ENCODE results near the gene TBCK. TPM values are rescaled to one million over a fixed set of nuclear protein-coding genes. Genes with fewer than 3 reads are reported as not detected.

TBCK gene
- total RNA-seq, 1 experiment from 2014 or later = 28.6 TPM

GRCh38 chr4:106365613-106366012 lies 49.6 kb upstream of the TBCK start:
- Mint-ChIP-seq H3K4me3 (no peak overlapping the region), H3K27ac (no peak overlapping the region), H3K9me3 (no peaks in the 10 kb centered on the region), H3K36me3 (no peaks in the 10 kb centered on the region), H3K4me1 (peaks cover 12% of the 10 kb centered on the region), H3K27me3 (ENCODE audit: low read depth) (no peaks in the 10 kb centered on the region)
- POLR2A ChIA-PET = no interaction called here
- TF ChIP-seq TCF7 (CRISPR knock-in tag; IDR thresholded peaks at IDR 0.05; ENCODE audit: low read depth) = no peak
- peak; percentile 25; the same call in 1 of the 2 replicates for TF ChIP-seq GABPB1 (CRISPR knock-in tag; IDR thresholded peaks at IDR 0.05)
- CTCF ChIA-PET = no interaction called here
- ATAC-seq (no peak), DNase-seq (ENCODE audit: low spot score) (no peak)

DNA sequence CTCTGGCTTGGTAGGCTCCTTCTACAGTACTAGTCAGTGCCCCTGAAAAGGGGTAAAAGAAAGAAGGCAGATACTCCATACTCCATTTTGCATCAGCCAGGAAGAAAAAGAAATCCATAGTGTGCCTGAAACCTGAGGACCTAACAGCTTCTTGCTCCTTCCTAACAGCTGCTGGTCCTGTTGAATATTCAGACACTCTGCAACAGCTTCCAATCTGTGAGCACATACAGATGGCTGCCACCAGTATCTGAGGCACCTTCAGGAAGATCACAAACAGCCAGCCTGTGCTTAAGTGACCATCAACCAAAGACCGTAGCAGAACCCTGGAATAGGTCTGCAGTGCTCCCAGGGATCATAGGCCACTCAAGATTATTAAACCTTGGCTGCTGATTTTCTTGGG lies 48.3 kb upstream of the TBCK start:
- no peak for TF ChIP-seq TCF7 (CRISPR knock-in tag; IDR thresholded peaks at IDR 0.05; ENCODE audit: low read depth)
- TF ChIP-seq CBFB (CRISPR knock-in tag; IDR thresholded peaks at IDR 0.05; ENCODE audit: low read depth) = no peak
- TF ChIP-seq, protein P1, sequence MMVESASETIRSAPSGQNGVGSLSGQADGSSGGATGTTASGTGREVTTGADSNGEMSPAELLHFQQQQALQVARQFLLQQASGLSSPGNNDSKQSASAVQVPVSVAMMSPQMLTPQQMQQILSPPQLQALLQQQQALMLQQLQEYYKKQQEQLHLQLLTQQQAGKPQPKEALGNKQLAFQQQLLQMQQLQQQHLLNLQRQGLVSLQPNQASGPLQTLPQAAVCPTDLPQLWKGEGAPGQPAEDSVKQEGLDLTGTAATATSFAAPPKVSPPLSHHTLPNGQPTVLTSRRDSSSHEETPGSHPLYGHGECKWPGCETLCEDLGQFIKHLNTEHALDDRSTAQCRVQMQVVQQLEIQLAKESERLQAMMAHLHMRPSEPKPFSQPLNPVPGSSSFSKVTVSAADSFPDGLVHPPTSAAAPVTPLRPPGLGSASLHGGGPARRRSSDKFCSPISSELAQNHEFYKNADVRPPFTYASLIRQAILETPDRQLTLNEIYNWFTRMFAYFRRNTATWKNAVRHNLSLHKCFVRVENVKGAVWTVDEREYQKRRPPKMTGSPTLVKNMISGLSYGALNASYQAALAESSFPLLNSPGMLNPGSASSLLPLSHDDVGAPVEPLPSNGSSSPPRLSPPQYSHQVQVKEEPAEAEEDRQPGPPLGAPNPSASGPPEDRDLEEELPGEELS (CRISPR knock-in tag; IDR thresholded peaks at IDR 0.05) = no peak
- TF ChIP-seq RELA (CRISPR knock-in tag; IDR thresholded peaks at IDR 0.05; ENCODE audit: borderline replicate concordance) = no peak
- TF ChIP-seq, protein P2, sequence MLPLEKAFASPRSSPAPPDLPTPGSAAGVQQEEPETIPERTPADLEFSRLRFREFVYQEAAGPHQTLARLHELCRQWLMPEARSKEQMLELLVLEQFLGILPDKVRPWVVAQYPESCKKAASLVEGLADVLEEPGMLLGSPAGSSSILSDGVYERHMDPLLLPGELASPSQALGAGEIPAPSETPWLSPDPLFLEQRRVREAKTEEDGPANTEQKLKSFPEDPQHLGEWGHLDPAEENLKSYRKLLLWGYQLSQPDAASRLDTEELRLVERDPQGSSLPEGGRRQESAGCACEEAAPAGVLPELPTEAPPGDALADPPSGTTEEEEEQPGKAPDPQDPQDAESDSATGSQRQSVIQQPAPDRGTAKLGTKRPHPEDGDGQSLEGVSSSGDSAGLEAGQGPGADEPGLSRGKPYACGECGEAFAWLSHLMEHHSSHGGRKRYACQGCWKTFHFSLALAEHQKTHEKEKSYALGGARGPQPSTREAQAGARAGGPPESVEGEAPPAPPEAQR (CRISPR knock-in tag; IDR thresholded peaks at IDR 0.05) = no peak
- Mint-ChIP-seq H3K27me3 (ENCODE audit: low read depth) (no peaks in the 10 kb centered on the region), H3K27ac (no peak overlapping the region), H3K36me3 (no peaks in the 10 kb centered on the region), H3K4me1 (peaks cover 8% of the 10 kb centered on the region), H3K4me3 (no peak overlapping the region), H3K9me3 (no peaks in the 10 kb centered on the region)
- ChIA-PET CTCF (interaction anchor here (0.6 kb wide), 1 partner anchor 35 kb away, joined by 8 read pairs; no protein-coding TSS in a partner anchor), POLR2A (no interaction called here)
- no peak for DNase-seq (ENCODE audit: low spot score)
- ATAC-seq = peak; percentile 79

GRCh38 chr4:106362086-106362825 lies 46.2 kb upstream of the TBCK start:
- DNase-seq (ENCODE audit: low spot score) (no peak), ATAC-seq (no peak)
- Mint-ChIP-seq H3K36me3 (no peaks in the 10 kb centered on the region), H3K9me3 (no peaks in the 10 kb centered on the region), H3K27me3 (ENCODE audit: low read depth) (no peaks in the 10 kb centered on the region), H3K4me3 (no peak overlapping the region), H3K27ac (no peak overlapping the region), H3K4me1 (peaks cover 10% of the 10 kb centered on the region)
- POLR2A ChIA-PET = no interaction called here
- CTCF ChIA-PET = no interaction called here
- TF ChIP-seq FOXP1 (CRISPR knock-in tag; IDR thresholded peaks at IDR 0.05; ENCODE audit: borderline replicate concordance) (no peak), SP1 (CRISPR knock-in tag; conservative IDR thresholded peaks at IDR 0.05) (no peak), ZNF121 (CRISPR knock-in tag; IDR thresholded peaks at IDR 0.05) (no peak), E2F5 (CRISPR knock-in tag; IDR thresholded peaks at IDR 0.05) (no peak), JUN (CRISPR knock-in tag; IDR thresholded peaks at IDR 0.05) (no peak), ESRRA (CRISPR knock-in tag; IDR thresholded peaks at IDR 0.05; ENCODE audit: borderline replicate concordance) (no peak), RORB (CRISPR knock-in tag; IDR thresholded peaks at IDR 0.05) (no peak), ZNF281 (CRISPR knock-in tag; IDR thresholded peaks at IDR 0.05) (no peak), FOXJ3 (CRISPR knock-in tag; IDR thresholded peaks at IDR 0.05; ENCODE audit: borderline replicate concordance) (no peak), NFYB (CRISPR knock-in tag; conservative IDR thresholded peaks at IDR 0.05; ENCODE audit: low read depth) (no peak), TEAD4 (CRISPR knock-in tag; IDR thresholded peaks at IDR 0.05) (no peak), SMAD4 (CRISPR knock-in tag; IDR thresholded peaks at IDR 0.05) (no peak)
- TF ChIP-seq, protein P3, sequence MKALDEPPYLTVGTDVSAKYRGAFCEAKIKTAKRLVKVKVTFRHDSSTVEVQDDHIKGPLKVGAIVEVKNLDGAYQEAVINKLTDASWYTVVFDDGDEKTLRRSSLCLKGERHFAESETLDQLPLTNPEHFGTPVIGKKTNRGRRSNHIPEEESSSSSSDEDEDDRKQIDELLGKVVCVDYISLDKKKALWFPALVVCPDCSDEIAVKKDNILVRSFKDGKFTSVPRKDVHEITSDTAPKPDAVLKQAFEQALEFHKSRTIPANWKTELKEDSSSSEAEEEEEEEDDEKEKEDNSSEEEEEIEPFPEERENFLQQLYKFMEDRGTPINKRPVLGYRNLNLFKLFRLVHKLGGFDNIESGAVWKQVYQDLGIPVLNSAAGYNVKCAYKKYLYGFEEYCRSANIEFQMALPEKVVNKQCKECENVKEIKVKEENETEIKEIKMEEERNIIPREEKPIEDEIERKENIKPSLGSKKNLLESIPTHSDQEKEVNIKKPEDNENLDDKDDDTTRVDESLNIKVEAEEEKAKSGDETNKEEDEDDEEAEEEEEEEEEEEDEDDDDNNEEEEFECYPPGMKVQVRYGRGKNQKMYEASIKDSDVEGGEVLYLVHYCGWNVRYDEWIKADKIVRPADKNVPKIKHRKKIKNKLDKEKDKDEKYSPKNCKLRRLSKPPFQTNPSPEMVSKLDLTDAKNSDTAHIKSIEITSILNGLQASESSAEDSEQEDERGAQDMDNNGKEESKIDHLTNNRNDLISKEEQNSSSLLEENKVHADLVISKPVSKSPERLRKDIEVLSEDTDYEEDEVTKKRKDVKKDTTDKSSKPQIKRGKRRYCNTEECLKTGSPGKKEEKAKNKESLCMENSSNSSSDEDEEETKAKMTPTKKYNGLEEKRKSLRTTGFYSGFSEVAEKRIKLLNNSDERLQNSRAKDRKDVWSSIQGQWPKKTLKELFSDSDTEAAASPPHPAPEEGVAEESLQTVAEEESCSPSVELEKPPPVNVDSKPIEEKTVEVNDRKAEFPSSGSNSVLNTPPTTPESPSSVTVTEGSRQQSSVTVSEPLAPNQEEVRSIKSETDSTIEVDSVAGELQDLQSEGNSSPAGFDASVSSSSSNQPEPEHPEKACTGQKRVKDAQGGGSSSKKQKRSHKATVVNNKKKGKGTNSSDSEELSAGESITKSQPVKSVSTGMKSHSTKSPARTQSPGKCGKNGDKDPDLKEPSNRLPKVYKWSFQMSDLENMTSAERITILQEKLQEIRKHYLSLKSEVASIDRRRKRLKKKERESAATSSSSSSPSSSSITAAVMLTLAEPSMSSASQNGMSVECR (CRISPR knock-in tag; IDR thresholded peaks at IDR 0.05; ENCODE audit: borderline replicate concordance) = no peak
- TF ChIP-seq, protein P4, sequence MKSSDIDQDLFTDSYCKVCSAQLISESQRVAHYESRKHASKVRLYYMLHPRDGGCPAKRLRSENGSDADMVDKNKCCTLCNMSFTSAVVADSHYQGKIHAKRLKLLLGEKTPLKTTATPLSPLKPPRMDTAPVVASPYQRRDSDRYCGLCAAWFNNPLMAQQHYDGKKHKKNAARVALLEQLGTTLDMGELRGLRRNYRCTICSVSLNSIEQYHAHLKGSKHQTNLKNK (CRISPR knock-in tag; IDR thresholded peaks at IDR 0.05) = no peak

Measured in WTC11 (cell line).